GM18907 (cell line): Measurements from ENCODE around the gene CPLX1.
"Not testable (repeated sequence)": the region's sequence is repeated elsewhere in the genome, so short reads cannot be mapped to it uniquely, and the experiment has no call there.

Source experiments
- ATAC-seq: cut with Tn5 transposase; IDR thresholded peaks from one replicate; pipeline ENCODE4 v1.9.1; 2021; ENCODE audit warnings: mild to moderate bottlenecking, moderate library complexity; ENCODE audit not compliant: unreplicated experiment

The CPLX1 gene

DNA sequence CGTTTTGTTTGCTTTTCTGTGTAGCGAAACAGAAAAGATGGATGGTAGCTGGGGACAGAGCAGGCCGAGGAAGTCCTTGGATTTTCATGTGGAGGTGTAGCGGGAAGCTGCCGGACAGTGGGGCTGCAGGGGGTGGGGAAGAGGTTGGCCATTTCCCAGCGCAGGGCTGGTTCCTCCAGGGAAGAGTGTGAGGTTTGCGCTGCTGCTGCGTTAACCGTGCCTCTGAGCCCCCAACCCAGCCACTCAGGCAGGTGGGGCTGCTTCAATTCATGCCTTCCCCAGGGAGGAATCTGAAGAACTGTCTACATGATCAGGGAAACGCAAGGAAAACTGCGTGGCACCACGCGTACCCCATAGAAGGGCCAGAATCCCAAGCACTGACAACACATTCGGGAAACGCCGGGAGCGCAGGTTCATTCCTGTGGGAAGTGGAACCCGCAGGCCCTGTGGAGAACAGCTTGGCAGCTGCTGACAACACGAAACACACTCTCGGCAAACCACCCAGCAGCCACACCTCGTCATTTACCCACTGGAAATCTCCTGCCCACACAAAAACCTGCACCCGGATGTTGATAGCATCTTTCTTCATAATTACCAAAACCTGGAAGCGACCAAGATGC is 62.6 kb downstream of the CPLX1 start:
- no peak for ATAC-seq

DNA sequence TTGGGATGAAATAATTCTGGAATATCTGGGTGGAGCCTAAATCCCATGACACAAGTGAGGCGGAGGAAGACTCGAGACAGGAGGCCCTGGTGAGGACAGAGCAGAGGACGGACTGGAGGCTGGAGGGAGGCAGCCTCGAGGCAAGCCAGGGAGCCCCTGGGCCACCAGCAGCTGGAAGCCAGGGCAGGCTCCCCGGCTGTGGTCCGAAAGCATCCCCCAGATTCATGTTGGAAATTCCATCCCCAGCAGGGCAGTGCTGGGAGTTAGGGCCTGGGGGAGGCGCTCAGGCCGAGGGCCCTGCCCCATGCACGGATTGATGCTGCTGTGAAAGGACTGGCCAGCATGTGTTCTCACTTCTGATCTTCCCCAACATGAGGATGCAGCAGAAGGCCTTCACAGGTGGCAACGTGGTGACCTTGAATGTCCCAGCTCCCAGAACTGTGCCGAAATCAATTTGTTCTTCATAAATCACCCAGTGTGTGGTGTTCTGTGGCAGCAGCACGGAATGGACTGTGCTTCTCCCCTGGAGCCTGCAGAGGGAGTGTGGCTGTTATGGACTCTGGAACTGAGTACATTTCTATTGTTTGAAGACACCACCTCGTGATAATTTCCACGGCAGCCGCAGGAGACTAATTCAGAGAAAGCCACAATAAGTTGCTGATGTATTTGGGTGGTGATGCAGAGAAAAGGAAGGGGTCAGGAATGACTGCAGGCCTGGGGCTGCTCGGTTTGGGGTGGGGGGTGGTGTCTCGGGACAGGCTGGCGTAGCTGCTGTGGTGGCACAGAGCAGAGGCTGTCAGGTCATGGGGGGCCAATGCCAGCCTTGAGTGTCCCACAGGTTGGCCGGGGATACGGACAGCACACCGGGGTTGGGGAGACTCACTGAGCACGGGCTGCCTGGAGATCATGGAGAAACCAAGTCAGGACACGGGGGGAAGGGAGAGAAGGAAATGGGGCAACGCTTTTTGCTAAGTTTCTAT is 63.4 kb downstream of the CPLX1 start:
- ATAC-seq = no peak

DNA sequence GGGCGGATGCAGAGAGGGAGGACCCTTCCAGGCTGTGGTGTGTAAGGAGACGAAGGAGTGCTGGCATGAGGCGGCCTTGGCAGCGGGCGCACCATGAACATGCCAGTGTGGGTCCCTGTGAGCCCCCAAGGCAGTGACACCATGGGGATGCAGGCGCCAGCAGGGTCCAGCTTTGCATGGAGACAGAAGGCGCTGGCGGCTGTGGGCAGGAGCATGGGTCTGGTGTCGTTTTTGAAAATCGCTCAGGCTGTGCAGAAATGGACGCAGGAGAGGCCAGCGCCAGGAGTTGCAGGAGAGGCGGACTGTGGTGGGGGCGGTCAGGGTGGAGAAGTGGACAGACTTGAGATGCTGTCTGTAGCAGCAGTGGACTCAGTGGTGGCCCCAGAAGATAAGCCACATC is 64.2 kb downstream of the CPLX1 start:
- no peak for ATAC-seq

DNA sequence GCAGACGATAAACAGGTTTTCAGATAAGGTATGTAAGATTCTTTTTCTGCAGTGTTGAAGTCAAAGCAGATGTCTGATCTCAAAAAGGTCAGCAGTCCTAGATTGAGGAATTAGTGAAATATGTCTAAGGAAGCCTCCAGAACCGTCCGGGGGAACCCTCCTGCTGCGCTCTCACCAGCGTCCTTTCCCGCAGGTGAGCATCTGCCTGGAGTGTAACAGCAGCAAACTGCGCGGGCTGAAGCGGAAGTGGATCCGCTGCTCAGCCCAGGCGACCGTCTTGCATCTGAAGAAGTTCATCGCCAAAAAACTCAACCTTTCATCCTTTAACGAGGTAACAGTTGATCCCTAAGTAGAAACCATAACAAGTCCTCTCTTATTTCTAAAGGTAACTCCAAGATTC is 64.8 kb downstream of the CPLX1 start:
- no peak for ATAC-seq

DNA sequence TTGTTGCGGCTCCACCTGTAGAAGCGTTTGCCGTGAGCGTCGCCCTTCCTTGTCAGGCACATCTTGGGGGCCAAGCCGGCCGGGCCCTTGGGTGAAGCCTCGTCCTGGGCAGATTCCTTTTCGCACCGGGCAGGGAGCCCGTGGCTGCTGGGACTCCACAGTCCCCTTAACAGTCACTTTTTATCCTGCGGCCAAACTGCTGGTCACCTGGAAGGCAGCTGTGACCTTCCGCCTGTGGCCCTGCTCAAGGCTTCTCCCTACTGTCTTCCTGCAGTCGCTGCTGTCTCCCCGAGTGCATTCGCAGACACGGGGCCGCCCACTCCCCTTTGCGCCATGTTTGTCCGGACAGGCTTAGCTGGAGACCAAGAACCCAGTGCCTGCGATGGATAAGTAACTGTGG is 65.3 kb downstream of the CPLX1 start:
- ATAC-seq = no peak

DNA sequence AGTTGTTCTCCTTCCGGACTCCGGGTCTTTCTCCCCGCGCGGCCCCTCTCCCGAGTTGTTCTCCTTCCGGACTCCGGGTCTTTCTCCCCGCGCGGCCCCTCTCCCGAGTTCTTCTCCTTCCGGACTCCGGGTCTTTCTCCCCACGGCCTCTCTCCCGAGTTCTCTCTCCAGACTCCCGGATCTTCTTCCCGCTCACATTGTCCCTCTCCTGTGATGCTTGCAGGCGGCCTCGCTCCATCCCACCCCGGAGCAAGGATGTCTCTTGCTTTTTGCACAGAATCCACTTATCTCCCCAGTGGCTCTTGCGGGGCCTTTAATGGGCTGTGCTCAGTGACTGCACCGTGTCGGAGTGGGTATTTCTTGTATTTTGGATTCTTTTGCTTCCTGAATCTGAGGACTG is 66.1 kb downstream of the CPLX1 start:
- ATAC-seq = not testable (repeated sequence)

DNA sequence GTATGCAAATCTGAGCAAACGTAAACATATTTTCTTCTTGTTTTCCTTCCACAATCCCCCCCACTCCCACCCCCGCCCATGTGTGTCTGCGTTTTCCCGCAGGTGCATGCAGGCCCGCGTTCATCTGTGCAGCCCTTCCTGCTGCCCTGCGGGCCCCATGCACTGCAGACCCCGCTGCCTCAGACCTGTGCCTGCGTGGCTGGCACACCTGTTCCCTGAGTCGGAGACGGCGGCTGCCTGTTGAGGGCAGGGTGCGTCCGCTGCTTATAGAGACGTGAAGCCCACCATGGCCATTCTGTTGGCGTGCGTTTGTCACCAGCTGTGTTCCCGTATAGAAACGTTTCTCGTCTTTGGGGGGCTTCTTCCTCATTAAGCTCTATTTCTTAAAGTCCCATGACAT is 68.8 kb downstream of the CPLX1 start:
- no peak for ATAC-seq

DNA sequence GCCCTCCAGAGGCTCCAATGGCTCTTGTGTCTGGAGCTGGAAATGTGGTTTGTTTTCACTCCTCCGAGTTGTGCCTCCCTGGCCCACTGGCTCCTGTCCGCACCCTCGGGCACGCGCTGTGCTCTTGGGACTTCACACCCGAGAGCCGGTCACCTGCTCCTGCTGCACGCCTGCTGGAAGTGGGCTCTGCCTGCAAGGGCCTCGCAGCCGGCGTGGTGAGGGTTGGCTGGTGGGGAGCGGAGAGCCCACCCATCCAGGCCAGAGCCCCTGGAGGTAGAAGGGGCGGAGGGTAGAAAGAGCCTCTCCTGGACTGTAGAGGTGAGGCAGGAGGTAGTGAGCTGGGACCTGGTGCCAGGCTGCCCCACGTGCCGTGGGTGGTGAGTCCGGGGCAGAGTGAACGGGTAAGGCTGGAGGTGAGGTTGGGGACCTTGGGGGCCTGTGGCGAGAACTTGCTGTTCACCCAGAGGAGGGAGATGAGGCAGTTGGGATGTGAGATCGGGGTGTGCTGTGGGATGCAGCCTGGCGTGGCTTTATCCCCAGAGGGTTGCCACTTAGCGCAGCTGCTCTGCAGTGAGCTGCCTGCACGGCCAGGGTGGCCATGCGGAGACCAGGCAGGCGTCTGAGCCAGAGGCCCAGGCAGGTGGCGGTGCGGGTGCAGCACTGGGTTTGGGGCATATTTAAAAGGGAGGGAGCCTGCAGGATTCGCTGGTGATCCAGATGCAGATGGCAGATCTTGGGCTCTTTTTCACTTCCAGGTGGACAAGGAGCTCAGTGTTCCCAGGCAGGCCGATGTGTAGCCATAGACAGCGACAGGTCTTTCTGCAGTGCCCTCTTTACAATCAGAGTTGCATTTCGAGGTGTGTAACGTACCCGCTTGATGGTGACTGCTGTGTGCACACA is 71.5 kb downstream of the CPLX1 start:
- no peak for ATAC-seq

DNA sequence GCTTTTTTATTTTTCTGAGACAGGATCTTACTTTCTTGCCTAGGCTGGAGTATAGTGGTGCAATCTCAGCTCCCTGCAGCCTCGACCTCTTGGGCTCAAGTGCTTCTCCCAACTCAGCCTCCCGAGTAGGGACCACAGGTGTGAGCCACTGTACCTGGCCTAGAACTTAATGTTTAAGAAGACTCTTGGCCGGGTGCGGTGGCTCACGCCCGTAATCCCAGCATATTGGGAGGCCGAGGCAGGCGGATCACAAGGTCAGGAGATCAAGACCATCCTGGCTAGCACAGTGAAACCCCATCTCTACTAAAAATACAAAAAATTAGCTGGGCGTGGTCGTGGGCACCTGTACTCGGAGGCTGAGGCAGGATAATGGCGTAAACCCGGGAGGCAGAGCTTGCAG is 72.7 kb downstream of the CPLX1 start:
- not testable (repeated sequence) for ATAC-seq

DNA sequence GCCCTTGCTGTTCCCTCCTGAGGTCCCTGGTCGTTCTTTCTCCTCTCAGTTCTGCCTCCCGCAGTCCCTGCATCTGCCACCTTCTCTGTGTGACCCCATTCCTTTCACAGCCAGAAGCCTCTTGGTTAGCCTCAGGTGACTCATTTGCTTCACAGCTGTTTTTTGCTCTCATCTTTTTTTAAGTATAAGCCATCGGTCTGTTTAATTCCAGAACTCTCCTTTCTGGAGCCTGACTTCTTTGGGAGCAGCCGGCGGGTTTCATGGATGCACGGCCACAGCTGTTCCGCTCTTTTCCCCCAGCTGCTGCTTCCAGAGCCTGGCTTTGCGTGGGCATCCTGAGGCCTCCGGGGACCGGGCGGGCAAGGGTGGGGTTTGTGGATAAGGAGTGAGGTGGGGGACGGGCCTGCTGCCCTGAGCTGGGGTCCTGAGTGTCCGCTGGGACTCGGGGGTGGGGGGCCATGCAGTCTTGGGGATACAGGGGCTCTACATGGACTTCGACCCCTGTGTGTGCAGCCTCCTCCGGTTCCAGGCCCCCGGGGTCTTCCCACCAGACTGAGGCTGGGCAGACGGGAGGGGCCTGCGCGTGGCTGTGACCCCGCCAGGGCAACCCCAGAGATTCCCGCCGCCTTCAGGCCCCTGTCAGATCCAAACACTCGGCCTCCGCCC is 73.6 kb downstream of the CPLX1 start:
- no peak for ATAC-seq

DNA sequence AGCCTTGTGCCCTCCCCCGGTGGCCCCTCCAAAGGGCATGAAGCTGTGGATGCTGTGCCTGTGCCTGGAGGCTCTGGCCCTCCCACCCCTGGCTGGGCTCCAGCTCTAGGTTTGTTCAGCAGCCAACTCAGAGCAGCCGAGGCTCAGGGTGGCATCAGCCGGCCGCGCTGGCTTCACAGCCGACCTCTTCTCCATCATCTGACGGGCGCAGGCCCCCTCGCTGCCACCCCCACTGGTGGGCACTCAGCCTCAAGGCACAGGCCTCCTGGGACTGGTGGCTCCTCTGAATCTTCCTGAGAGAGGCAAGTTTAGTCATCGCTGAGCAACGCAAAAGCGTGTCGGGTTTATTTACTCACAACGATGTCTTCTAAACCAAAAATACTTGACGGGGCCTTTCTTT is 74.3 kb downstream of the CPLX1 start:
- ATAC-seq = no peak

DNA sequence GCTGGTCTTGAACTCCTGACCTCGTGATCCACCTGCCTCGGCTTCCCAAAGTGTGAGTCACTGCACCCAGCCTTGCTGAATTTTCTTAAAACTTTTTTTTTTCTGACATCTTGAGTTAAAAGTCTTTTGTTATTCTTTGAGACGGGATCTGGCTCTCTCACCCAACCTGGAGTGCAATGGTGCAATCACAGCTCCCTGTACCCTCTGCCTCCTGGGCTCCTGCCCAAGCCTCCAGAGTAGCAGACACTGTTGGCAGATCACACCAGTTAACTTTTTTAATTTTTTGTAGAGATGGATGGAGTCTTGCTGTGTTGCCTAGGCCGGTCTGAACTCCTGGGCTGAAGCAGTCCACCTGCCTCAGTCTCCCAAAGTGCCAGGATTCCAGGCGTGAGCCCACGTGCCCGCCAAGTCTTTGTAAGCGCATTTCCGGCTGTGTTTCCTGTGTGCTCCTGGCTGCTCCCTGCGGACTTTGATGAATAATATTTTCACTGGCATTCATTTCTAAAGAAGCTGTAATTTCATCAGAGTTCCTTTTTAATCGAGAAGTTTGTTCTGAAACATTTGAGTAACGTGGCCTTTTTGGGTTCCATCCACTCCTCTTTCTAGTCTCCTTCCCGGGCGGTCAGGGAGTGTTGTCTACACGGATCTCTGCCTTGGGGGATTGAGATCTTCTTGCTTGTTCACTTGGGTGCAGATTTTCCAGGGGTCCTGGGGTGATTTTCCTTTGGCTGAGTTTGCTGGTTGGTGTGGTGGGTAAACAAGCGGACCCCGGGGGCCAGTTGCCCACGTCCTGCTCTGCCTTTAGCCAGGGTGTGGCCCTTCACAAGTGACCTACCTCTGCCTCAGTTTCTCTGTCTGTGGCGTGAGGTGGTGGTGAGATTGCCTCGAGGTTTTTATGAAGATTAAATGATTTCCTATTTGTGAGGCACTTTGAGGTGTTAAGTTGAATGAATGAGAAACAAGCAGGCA is 75.9 kb downstream of the CPLX1 start:
- ATAC-seq = no peak

DNA sequence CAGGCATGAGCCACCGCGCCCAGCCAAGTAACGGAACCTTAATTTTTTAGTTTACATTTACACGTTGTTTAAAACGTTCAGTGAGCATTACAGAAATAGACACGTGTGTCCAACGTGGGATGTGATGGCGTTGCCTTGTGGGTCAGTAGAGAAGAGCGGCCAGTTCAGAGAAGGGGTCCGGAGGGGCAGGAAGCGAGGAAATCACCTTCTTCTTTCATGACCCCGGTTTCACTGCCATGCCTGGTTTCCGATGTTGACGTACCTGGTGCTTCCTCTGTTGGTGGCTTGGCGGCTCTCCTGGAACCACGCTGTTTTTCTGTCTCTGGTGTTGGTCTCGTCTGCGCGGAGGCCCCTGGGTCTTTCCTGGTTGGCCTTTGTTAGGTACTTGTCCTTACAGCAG is 77.5 kb downstream of the CPLX1 start:
- no peak for ATAC-seq

DNA sequence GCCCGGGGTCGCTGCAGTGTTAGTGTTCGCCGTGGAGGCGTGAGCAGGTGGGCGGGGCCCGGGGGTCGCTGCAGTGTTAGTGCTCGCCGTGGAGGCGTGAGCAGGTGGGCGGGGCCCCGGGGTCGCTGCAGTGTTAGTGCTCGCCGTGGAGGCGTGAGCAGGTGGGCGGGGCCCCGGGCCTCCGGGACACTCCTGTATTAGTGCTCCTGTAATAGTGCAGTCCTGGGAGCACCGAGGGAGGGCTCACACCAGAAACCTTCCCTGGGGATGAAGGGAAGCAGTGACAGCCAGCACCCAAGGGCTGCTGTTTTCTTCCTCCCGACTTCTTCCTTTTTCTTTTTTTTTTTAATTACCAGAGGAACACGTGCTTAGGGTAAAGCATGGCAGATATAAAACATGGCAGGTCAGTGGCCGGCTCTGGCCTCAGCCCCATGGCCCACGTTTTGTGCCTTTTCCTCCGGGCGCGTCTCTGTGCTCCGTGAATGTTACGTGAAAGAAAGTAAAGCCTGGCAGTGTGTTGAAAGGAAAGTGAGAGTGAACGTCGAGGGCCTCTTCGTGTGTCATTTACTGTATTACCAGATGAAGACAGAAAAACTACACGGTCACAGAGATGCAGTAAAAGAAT is 78.3 kb downstream of the CPLX1 start:
- ATAC-seq = no peak

DNA sequence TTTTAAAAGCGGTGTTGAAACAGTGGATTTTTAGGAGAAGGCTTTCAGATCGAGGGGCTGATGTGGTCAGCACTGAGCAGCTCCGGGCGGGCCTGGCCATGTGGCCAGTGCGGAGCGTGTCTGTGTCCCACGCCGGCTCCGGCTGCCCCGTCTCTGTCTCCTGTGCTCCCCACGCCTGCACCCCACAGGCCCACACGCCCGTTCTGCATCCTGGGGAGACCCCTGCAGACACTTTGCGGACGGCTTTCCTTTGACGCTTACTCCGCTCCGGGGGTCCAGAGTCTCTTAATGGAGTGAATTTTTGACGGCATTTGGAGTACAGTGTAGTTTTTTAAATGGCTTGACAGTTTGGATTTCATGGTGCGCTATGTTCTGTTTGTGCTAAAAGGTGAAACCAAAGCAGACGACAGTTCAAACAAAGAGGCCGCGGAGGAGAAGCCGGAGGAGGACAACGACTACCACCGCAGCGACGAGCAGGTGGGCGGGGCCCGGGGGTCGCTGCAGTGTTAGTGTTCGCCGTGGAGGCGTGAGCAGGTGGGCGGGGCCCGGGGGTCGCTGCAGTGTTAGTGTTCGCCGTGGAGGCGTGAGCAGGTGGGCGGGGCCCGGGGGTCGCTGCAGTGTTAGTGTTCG is 81.6 kb downstream of the CPLX1 start:
- no peak for ATAC-seq

DNA sequence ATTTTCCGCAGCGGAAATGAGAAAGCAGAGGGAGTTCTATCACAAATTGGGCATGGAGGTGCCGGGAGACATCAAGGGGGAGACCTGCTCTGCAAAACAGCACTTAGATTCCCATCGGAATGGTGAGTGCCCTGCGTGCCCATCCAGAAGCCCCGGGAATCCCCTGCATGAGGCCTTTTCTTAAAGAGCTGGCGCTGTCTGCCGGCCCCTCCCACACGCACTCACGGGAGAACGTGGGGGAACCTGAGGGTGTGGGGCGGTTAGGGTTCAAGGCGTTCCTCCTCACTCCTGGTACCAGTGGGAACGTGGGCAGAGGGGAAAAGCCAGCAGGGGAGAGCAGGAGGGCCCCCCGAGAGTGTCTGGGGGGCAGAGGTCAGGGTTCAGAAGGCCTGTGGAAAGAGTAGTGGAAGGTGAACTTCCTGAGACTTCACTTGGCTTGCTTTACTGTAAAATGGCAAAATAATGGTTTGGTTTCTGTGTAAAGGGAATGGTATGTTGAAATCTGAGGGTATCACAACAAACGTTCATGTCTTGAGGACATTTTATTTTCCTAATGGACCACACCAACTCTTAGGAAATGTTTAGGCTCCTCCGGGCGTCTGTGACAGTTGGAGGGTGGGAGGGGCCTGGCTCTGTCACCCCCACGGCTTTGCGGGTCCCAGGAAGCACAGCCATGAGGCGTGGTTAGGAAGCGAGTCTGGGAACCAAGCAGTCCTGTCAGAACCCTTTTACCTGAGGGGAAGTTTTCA is 82.3 kb downstream of the CPLX1 start:
- no peak for ATAC-seq

DNA sequence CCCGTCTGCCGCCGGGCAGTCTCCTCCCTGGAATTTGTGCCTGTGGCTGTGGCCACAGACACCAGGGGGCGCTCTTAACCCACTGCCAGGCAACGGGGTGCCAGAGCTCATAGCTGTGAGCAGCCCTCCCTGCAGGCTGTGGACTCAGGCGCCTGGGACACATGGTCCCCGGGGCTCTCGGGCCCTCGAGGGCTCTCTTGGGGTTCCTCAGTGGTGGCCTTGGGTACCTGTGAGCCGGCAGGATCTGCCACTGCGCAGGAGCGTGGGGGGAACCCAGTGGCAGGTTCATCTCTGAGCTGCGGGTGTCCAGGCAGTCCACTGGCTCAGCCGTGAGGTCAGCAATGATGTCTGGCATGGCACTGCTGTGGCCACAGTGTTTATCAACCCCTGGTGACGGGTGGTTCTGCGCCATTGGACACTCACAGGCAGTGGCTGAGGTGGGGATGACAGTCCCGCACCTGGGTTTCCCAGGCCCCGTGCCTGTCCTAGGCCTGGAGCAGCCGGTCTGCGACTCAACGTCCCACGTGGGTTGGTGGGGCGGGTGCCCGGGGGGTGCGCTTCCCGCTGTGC is 83.1 kb downstream of the CPLX1 start:
- peak; percentile 70 for ATAC-seq
